Body of pancreas (tissue), 4 donors: ENCODE data around the gene RPL12.

Experiments used
- POLR2A ChIP-seq, 3 donors: fragments of 450-650 bp; IDR thresholded peaks; one replicate each; pipeline ENCODE4 v1.6.1; 2016; ENCODE audit warnings: antibody characterized with exemption in 3 of 3, mild to moderate bottlenecking in 2 of 3
- TF ChIP-seq, protein P1 (sequence below), 7 experiments: fragments of 450-650 bp in 4 of 7; fragments of 200-600 bp in 3 of 7; sonication (generic) in 3 of 7; IDR thresholded peaks; one replicate each; pipeline ENCODE4 v1.5.1; 2016 to 2019; ENCODE audit warnings: antibody characterized with exemption in 7 of 7

DNA sequence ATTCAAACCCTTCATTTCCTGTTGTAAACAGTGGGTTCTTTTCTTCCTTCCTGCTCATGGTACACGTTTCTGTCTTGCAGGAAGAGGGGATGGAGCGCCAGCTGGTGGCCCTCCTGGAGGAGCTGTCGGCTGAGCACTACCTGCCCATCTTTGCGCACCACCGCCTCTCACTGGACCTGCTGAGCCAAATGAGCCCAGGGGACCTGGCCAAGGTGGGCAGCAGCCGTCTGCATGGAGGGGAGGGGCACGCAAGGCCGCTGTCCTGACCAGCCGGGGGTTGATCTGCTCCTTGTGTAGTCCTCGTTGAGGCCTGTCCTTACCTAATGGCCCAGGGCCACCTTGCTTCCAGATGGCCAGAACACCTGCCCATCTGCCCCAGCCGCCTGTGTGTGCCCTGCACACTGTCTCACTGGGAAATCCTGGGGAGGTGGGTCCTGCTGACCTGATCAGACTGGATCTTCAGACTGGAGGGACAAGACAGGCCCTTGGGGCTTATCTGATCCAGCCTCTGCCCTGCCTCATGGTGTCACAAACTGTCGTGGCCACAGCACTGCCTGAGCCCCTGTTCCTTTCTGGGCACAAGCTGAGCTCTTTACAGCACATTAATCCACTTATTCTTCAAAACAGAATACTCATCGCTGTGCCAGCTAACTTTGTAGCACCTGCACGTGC, 44.8 kb upstream of the RPL12 start:
- TF ChIP-seq, protein P1, sequence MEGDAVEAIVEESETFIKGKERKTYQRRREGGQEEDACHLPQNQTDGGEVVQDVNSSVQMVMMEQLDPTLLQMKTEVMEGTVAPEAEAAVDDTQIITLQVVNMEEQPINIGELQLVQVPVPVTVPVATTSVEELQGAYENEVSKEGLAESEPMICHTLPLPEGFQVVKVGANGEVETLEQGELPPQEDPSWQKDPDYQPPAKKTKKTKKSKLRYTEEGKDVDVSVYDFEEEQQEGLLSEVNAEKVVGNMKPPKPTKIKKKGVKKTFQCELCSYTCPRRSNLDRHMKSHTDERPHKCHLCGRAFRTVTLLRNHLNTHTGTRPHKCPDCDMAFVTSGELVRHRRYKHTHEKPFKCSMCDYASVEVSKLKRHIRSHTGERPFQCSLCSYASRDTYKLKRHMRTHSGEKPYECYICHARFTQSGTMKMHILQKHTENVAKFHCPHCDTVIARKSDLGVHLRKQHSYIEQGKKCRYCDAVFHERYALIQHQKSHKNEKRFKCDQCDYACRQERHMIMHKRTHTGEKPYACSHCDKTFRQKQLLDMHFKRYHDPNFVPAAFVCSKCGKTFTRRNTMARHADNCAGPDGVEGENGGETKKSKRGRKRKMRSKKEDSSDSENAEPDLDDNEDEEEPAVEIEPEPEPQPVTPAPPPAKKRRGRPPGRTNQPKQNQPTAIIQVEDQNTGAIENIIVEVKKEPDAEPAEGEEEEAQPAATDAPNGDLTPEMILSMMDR (IDR thresholded peaks at IDR 0.05), result no peak
- no peak for TF ChIP-seq POLR2A (IDR thresholded peaks at IDR 0.05)
